ENCODE measurements around the gene OSBPL5.

The OSBPL5 gene

DNA sequence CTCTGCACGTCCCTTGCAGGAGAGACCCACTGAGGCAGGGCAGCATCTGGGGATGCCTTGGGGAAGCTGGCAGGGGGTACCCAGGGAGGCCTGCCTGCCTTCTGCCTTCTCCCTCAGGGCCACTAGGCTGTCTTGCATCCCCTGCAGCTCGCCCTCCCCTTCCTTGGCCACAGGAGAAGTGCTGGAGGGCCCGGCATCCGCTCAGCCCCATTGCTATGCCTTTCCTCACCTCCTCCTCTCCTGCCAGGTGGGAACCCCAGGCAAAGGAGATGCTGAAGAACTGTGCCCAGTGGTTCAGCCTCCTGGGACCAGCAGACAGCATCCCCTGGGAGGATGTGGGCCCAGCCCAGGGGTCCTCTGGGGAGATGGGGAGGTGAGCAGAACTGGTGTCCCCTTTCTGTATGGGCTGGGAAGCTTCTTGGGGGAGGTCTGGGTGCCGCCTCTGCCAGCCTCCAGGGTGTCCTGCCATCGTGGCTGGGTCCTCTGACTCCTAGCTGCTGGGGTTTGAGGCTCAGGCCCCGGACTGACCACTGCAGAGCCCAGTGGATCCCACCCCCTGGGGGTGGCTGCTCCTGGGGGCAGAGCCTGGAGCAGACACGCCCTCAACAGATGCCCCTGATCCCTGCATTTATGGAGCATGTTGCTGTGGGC lies 32.9 kb upstream of the OSBPL5 start:
- DNase-seq, result no peak

DNA sequence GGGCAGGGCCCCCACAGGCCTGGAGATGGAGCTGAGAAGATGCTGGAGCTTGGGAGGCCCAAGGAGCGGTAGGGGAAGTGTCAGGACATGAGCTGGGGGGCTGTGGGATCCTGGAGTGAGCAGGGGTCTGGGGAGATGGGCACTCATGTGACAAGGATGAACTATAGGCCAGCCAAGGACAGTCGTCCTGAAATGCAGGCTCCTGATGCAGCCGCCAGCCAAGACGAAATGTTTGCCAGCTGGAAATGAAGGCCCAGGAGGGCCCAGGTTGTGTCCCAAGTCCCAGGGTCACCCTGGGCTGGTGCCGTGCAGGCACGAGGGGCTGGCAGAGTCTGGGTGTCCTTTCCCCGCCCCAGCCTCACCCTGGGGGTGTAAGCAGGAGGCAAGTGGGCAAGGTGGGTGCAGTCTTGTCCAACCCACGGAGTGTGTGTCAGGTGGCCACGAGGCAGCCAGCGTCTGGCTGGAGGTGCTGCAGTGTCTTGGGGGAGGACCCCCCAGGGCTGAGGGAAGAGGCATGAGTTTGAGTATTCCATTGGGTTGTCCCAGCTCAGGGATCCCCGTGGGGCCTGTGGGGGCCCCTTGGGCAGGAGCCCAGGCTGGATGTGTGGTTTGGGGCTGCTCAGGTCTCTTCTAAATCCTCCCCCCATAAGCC lies 32.1 kb upstream of the OSBPL5 start:
- DNase-seq, result no peak

DNA sequence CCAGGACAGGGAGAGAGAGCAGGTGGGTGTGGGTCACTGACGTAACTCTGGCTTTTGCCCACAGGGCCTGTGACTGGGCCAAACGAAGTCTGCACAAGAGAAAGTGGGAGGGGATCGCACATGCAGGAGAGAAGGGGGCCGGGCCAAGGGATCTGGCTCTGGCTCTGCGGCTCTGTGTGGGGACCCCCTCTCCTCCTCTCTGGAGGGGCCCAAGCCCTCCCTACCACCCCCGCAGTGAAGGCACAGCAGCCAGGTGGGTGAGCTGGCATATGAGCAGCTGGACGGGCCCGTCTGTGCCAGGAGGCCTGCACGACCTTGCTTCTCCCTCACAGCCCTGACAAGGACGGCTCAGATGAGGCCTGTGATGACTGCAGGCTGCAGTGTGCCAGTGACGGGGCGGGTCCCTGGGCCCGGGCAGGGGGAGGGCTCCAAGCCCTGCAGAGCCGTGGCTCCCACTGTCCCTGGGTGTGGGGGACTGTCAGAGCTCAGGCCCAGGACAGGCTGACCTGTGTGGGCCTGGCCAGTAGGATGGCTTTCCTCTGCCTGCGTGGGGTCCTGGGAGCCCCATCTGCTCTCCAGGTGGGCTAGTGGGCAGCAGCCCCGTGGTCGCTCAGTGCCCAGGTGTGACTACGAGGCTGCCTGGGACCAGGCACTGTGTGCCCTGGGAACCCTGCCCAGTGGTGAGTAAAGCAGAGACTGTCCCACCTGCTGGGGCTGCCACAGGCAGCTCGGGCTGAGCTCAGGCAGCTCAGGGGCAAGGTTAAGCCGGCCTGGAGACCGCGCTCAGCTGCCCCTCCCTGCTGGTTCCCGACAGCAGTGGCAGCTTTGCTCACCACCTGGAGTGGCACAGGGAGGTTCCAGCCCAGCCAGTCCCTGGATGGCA lies 31.3 kb upstream of the OSBPL5 start:
- DNase-seq, result no peak

DNA sequence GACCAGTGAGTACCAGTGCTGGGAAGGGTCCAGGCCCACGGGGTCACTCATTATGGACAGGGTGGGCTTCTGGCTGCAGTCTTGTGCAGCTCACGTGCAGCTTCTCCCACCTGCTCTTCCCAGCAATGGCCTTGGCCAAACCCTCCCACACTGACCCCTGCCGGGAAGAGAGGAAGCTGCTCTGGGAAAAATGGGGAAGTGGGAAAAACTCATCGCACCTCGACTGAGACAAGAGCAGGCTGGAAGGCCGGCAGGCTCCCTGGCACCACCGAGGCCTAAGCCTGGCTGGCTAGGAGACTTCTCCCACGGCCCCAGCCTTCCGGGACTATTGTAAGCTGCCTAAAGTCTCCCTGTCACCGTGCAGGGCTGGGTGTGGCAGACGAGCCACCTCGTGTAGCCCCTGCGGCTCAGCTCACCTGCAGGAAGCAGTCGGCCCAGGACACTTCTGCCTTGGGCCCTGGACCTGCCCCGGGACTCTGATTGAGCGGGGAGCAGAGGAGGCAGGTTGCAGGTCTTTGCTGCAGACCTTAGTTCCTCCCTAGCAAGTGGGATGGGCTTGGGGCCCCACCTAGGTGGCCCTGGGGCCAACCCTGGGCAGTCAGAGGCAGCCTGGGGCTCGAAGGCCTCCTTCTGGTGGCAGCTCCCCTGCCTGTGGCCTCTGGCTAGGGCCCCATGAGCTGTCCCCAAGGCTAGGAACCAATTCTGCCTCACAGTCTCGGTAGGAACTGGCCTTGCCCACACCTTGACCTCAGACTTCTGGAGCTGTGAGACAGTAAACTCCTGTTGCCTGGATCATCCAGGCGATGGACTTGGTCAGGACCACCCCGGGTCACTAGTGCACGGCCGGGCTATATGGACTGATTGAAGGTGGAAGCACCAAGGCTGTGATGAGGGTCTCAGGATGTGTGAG lies 30.4 kb upstream of the OSBPL5 start:
- DNase-seq, result no peak

DNA sequence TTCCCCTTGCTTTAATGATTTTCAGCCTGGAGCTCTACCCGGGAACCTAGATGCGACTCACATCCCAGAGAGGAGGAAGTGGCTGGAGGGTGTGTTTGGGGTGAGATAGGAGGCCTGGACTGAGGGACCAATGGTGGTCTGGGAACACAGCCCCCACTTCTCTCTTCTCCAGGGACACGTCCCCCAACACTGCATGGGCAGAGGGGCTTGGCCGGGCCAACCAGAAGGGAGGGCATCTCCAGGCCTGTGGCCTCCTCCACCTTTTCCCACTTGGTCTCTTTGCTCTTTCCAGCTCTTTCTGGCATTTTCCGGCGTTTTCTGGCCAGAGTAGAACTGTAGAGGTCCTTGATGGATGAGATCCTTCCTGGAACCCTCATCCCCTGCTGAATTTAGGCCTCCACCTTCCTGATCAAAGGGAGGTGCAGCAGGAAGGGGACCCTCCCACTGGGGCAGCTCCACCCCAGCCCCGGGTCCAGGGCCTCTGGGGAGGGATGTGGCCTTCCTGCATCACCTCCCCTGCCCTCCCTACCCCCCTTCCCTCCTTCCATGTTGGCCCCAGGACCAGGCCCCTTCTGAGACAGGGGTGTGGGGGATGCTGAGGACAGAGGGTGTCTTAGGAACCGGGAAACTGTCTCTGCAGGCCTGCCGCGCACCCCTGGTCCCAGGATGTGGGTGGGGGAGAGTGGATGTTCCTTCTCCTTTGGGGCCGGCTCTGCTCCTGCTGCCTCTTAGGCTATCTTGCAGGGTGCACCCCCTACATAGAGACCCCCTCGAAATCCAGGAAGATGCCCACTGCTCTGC lies 29.1 kb upstream of the OSBPL5 start:
- no peak for DNase-seq

DNA sequence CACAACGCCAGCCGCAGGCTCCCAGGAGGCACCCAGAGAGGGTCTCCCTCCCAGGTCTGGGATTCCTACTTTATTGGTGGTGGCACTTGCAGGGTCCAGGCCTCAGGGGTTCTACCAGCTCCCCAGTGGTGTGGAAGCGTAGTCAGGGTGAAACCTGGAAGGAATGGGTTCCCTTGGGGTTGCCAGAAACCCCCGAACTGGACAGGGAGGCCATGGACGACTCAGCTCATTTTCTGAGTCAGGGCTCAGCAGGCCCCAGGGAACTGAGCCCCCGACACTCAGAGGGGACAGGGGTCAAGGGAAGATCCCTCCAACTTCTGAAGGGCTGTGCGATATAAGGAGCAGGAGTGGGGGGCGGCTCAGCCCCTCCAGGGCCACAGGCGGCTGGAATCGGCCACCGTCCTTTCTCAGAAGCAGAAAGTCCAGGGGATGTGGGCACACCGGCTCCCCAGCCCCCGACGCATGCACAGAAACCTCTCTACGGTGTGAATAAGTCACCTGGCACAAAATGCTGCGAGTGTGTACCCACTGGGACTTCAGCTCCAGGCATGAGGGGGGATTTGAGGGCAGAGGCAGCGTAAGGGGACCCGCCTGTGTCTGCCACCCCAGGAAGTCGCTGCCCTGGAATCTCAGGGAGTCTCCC lies 28.4 kb upstream of the OSBPL5 start:
- DNase-seq, result no peak

DNA sequence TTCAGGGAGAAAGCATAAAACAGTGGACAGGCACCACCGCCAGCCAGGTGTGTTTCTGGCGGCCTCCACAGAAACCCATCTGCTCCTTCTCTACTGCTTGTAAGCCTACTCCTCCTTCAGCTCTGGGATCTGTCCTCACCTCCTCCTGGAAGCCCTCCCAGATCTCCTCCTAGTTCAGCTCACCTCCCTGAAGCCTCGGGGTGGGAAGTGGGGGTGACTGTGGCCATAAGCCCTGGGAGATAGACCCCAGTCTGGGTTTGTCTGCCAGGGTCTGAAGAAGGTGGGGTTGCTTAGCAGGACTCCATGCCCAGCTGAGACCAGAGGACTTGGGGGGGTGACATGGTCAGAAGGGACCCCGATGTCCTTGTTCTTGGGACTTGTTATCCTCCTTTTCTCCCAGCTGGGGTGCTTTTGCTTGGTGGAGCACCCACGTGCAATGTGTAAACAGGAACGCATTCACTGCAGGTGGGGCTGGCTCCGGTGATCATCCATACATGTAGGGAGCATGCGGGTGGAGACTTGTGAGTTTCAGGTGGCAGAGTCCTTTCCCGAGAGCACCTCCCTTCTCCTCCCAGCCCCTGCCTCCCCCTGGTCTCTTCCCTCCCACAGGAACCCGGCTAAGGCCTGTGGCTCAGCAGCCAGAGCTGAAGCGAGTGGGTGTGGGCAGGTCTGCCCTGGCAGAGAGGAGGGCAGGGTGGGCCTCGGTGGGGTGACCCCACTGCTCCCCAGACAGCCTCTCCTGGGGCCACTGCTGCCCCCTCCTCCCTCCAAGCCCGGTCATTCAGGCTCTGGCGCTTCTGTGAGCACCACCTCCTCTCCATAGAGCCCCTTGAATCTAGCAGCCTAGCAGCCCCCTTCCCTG lies 27.6 kb upstream of the OSBPL5 start:
- DNase-seq, result no peak

DNA sequence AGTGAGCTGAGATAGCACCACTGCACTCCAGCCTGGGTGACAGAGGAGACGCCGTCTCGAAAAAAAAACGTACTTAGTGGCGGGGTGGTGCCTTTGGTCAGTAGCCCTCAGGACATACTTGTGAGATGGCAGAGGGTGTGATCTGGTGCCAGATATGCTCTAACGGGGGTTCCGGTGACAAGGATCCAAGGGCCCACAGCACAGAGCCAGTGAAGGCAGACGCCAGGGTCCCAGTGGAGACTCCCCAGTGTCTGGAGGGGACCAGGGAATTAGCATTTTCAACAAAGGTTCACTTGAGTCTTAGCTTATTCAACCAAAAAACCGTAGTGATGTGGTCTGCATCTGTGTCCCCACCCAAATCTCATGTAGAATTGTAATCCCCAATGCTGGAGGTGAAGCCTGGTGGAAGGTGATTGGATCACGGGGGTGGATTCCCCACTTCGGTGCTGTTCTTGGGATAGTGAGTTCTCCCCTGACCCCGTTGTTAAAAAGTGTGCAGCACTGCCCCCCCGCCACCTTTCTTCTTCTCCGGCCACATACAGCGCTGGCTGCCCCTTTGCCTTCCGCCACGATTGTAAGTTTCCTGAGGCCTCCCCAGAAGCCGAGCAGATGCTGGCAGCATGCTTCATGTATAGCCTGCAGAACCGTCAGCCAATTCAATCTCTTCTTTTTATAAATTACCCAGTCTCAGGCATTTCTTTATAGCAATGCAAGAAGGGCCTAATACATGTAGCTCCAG lies 26.6 kb upstream of the OSBPL5 start:
- DNase-seq, result no peak

DNA sequence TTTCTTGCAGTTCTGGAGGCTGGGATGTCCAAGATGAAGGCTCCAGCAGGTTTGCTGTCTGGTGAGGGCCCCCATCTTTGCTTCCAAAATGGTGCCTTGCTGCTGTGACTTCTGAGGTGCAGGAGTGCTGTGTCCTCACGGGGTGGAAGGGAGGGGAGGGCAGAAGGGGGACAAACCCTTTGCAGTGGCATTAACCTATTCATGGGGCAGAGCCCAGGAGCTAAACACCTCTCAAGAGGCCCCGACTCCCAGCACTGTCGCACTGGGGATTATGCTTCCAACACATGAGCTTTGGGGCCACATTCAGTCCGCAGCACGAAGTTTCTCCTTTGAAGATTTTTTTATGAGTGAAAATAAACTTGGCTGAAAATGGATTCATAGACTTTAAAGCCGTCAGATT lies 25.5 kb upstream of the OSBPL5 start:
- no peak for DNase-seq

DNA sequence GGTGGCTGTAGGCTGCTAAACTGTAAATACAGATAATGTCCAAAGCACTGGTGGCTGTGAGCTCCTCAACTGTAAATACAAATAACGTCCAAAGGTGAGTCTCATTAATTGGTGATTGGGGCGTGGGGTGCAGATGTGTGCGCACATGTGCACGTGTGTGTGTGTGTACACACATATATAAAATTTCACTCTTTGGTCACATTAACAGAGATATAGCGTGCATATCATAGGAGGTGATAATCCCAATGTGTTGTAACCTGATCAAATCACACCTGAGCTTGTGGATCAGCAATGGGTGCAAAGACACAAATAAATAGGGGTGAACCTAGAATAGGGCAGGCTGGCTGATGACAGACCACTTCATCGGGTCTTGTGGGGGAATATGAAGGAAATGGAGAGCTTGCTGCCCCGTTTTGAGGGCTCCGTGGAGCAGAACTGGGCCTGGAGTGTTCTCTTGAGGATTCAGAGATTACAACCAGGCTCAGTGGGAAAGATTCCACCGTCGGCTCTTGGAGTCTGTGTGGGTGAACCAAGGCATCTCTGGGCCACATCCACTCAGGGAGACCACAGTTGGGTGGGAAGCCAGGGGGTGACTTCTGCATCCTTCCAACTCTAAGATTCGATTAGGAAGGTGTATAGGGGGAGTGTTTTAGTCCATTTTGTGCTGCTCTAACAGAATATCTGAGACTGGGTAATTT lies 24.9 kb upstream of the OSBPL5 start:
- DNase-seq, result no peak

DNA sequence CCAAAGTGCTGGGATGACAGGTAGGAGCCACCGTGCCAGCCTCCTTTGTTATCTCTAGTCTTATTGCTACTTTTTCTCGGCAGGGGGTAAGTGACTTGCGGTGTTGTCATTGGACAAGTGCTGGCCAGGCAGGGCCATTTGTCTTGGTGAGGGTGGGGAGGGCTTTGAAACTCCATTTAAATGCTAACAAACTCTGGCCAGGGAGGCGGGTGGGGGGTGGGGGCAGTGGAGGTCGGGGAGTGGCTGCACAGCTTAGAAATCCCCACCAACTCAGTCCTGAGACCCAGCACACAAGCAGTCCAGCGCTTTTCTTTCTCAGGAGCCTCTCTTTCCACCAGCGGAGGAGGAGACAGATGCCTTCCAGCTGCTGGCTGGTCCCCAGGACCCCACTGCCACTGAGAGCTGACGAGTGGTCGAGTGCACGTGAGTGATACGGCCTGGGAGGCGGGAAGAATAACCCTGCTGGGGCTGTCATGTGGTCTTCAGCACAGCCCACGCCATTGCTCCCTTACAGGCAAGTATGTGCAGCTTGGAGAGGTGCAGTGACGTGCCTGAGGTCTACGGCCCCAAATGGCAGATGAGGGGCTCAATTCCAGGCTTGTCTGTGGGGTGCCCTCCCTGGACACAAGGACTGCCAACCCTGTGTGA lies 24.2 kb upstream of the OSBPL5 start:
- no peak for DNase-seq

DNA sequence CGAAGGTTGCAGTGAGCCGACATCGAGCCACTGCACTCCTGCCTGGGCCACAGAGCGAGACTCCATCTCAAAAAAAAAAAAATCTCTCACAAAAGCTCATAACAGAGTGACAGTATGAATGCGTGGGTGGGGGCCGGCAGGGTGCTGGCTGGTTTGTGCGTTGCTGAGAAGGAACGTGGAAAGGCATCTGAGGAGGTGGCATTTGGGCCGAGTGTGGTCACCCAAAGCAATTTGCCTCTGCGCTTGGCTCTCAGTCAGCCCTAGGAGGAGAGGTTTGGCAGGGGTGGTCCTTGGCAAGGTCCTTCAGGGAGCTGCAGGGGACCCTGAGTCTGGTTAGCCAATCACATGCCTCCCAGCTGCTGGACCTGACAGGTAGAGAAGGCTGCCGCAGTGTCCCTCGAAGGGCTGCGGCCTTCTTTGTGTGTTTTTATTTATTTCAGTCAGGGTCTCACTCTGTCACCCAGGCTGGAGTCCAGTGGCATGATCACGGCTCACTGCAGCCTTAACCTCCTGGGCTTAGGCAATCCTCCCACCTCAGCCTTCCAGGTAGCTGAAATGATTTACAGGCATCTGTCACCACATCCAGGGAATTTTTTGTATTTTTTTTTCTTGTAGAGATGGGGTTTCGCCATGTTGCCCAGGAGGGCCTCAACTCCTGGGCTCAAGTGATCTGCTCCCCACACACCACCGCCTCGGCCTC lies 23.5 kb upstream of the OSBPL5 start:
- DNase-seq, result no peak

DNA sequence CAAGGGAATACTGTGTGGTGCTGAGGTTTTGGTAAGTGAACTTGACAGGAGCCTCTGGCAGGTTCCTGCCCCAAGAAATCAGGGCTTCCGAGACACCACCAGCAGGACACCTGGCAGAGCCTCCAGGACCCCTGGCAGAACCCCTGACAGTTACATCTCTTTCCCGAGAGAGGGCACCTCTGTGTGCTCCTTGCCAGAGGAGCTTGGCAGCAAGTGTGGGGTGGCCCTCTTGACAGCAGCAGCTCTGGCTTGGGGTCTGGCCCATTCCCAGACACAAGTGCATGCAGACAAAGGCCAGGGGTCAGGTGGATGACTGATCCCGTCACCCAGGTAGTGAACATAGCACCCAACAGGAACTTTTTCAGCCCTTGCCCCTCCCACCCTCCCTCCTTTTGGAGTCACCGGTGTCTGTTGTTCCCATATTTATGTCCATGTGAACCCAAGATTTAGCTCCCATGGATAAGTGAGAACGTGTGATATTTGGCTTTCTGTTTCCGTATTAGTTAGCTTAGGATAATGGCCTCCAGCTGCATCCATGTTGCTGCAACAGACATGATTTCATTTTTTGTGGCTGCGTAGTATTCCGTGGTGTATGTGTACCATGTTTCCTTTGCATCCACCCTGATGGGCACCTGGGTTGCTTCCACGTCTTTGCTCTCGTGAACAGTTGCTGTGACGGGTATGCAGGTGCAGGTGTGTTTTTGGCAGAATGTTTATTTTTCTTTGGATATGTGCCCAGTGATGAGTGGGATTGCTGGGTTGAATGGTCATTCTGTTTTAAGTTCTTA lies 21.2 kb upstream of the OSBPL5 start:
- no peak for DNase-seq

DNA sequence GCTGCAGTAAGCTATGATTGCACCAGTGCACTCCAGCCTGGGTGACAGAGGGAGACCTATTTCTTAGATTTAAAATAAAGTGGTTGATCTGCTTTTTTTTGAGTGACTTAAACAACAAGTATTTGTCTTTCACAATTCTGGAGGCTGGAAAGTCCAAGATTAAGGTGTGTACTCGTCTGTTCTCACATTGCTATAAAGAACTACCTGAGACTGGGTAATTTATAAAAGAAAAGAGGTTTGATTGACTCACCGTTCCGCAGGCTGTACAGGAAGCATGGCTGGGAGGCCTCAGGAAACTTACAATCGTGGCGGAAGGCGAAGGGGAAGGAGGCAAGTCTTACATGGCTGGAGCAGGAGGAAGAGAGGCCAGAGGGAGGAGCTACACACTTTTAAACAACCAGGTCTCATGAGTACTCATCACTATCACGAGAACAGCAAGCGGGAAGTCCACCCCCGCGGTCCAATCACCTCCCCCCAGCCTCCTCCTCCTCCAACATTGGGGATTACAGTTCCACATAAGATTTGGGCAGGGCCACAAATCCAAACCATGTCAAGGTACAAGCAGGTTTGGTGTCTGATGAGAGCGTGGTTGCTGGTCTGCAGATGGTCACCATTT lies 19.7 kb upstream of the OSBPL5 start:
- DNase-seq, result no peak

DNA sequence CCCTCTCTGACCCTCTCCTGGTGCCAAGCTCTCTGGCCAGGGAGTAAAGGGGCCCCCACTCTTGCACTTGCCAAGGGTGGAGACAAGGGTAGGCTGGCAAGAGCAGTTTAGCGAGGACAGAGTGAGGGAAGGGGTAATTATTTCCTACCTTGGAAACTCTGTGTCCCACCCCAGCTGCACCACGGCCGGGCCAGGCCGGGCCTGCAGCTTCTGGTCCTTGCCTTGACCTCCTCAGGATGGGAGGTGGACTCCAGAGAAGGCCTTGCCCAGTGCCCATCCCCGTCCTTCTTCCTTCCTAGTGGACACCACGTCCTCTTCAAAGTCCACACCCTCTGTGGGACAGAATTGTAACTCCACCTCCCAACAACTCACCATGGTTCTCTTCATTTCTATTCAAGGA lies 18.4 kb upstream of the OSBPL5 start:
- no peak for DNase-seq

DNA sequence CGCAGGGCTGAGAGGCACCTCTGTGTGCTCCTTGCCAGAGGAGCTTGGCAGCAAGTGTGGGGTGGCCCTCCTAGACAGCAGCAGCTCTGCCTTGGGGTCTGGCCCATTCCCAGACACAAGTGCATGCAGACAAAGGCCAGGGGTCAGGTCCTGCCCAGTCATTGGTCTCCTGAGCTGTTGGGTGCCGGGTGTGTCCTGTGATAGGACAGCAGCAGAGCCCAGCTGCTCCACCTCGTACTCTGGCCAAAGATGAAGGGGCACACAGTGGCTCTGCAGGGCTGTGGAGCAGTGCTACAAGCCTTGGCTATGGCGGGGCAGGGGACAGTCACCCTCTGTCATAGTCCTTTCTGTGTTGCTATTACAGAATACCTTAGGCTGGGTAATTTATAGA lies 17.3 kb upstream of the OSBPL5 start:
- DNase-seq, result peak; percentile 11

Data from activated T-cell treated with anti-CD3 and anti-CD28 coated beads, Interleukin-2, amount 50 U/mL, for 1 hour (primary cell).